Lower leg skin (tissue), 4 donors: Measurements from ENCODE around the gene CMC4. TPM values are rescaled to one million over a fixed set of nuclear protein-coding genes. Genes with fewer than 3 reads are reported as not detected.

Experiments
- DNase-seq, 2 donors: peaks; one replicate each; pipeline ENCODE4 v3.0.0-alpha.2; 2019; ENCODE audit warnings: low spot score in 2 of 2
- H3K4me3 ChIP-seq: fragments of 200-600 bp; sonication (generic); 2 replicates; pipeline ENCODE4 v1.5.1; 2017; ENCODE audit warnings: mild to moderate bottlenecking, low read depth; ENCODE audit not compliant: poor library complexity, severe bottlenecking
- CTCF ChIP-seq, 3 donors: fragments of 450-650 bp; IDR thresholded peaks; one replicate each; pipeline ENCODE4 v1.5.1; 2016; ENCODE audit warnings: antibody characterized with exemption in 3 of 3, mild to moderate bottlenecking in 3 of 3, moderate library complexity in 2 of 3
- POLR2A ChIP-seq, 2 donors: fragments of 450-650 bp; IDR thresholded peaks; one replicate each; pipeline ENCODE4 v1.6.1; 2016 to 2017; ENCODE audit warnings: antibody characterized with exemption in 2 of 2, mild to moderate bottlenecking in 1 of 2, moderate library complexity in 1 of 2
- WGBS, 2 donors: methylation state at CpG; one replicate each; pipeline ENCODE4 v1.1.5; 2018; 5-methylcytosine and 5-hydroxymethylcytosine counted together
- intact Hi-C: fragments of 100-400 bp; cut with DNase I; formaldehyde crosslinking; loops from one replicate; pipeline ENCODE4 v1.15.0; 2023; ENCODE audit warnings: low total_unique reads
- total RNA-seq, 4 donors: library from RNA; depleted of rRNA; stranded (reverse); fragments of >200 nt; gene quantifications; one replicate each; pipeline ENCODE4 v1.1.0, GENCODE V29; 2016

The CMC4 gene
- total RNA-seq, 4 donors from 2014 or later: 17.8 to 22.2 (median 18.5) TPM

- H3K4me3 ChIP-seq: no peak overlapping the region
- no peak for TF ChIP-seq POLR2A (IDR thresholded peaks at IDR 0.05)
- intact Hi-C loops: no loop called here
- no peak for DNase-seq
- WGBS, 2 donors: 81 to 100% methylated on average over 2 of the region's 2 CpGs
These were observed 35.0 kb upstream of the CMC4 start for GRCh38 chrX:155105919-155106318.

GRCh38 chrX:155094468-155095061 lies 23.6 kb upstream of the CMC4 start:
- WGBS, 2 donors: 39 to 54% methylated on average over 4 of the region's 4 CpGs
- intact Hi-C loops: no loop called here
- H3K4me3 ChIP-seq: no peak overlapping the region
- DNase-seq: no peak
- no peak for TF ChIP-seq POLR2A (IDR thresholded peaks at IDR 0.05)
- no peak for TF ChIP-seq CTCF (IDR thresholded peaks at IDR 0.05)

GRCh38 chrX:155086961-155087735 lies 16.2 kb upstream of the CMC4 start:
- 90 to 97% methylated on average over 13 to 26 of the region's 26 CpGs for WGBS, 2 donors
- TF ChIP-seq CTCF (IDR thresholded peaks at IDR 0.05) (no peak), POLR2A (IDR thresholded peaks at IDR 0.05) (no peak)
- intact Hi-C loops: no loop called here
- DNase-seq: no peak
- H3K4me3 ChIP-seq: no peak overlapping the region

GRCh38 chrX:155086202-155086840 lies 15.4 kb upstream of the CMC4 start:
- no peak for DNase-seq
- intact Hi-C loops: no loop called here
- TF ChIP-seq POLR2A (IDR thresholded peaks at IDR 0.05): no peak
- no peak for TF ChIP-seq CTCF (IDR thresholded peaks at IDR 0.05)

GRCh38 chrX:155071694-155072280 lies 851 bp upstream of the CMC4 start:
- TF ChIP-seq CTCF (IDR thresholded peaks at IDR 0.05) (no peak), POLR2A (IDR thresholded peaks at IDR 0.05) (no peak)
- 5 to 42% methylated on average over 10 to 25 of the region's 25 CpGs for WGBS, 2 donors
- intact Hi-C loops: no loop called here
- H3K4me3 ChIP-seq: peak overlapping the region; percentile 38
- no peak for DNase-seq

More at GRCh38 chrX:155086202-155086840, 15.4 kb upstream of the CMC4 start:
- 80 to 82% methylated on average over 22 to 24 of the region's 24 CpGs for WGBS, 2 donors
- H3K4me3 ChIP-seq: no peak overlapping the region

- DNase-seq: no peak
- 0 to 43% methylated on average over 16 of the region's 16 CpGs for WGBS, 2 donors
These were observed 317 bp downstream of the CMC4 start for GRCh38 chrX:155070663-155070974.

More at GRCh38 chrX:155070663-155070974, 317 bp downstream of the CMC4 start:
- peak overlapping the region; percentile 40 for H3K4me3 ChIP-seq
- intact Hi-C loops: no loop called here
- TF ChIP-seq POLR2A (IDR thresholded peaks at IDR 0.05) (no peak), CTCF (IDR thresholded peaks at IDR 0.05) (no peak)
